Hematopoietic multipotent progenitor cell treated with erythropoietin and hydrocortisone succinate and interleukin-3 and kit ligand, for 15 days (in vitro differentiated cells): ENCODE results near the gene RHOC.

Source experiments
- DNase-seq: peaks from one replicate; pipeline ENCODE4 v3.0.0-alpha.2; 2015; ENCODE audit warnings: low spot score

The RHOC gene

DNA sequence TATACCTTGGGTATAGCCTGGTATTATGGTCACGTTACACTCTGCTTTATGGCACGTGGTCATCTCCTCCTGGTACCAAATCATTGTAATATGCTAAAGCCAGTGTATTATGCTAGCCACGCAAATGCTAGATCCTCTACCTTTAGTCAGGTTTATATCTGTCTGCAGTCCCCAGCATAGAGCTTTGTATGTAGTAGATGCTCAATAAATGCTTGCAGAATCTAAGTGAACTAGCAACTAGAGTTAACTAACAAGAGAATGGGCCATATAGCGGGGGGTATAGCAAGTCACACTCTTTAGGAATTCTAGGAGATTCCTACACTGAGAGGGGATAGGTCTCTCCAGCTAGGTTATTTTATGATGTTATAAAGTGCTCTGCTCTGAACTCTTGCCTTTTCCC lies 29.4 kb downstream of the RHOC start:
- no peak for DNase-seq

DNA sequence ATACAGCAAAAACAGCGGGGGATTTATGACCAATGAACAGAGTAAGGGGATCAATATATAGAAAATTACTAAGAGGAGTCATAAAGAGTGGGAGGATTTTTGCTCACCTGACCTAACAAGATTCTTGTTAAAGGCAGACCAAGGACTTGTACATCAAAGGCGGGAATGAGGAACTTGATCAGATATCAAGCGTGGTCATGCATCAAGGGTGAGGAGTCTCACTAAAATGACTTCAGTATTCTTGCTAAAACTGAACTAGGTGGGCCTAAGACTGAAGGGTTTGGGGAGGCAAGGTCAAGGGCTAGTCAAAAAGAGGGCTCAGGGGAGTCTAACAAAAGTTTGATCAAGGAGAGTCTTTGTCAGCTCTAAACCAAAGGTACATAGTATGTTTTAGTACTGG lies 30.4 kb downstream of the RHOC start:
- DNase-seq, result no peak

DNA sequence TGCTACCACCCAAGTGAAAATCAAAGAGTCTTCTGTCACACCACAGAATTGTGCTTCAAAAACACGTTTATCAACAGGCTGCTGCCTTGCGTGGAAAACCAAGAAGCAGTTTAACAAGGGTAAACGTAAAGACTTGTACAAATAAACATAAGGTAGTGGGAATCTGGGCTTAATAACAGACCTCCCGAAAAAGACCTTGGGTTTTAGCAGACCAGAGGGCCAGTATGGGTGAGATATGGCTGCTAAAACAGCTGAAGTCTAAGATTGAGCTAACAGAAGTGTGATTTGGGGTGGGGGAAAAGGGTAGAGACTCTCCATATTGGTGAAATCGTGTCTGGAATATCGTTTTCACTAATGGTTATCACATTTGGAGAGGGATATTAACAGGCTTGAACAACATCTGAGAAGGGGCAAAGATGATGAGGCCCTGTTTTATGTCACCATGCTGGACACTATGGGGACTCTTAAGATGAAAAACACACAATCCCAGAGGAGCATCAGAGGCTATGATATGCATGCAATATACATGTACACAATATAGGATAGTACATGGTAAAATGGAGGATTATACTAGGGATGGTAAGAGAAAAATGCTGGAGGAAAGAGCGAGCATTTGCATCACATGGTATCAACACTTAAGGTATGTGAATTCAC lies 31.1 kb downstream of the RHOC start:
- DNase-seq, result no peak

DNA sequence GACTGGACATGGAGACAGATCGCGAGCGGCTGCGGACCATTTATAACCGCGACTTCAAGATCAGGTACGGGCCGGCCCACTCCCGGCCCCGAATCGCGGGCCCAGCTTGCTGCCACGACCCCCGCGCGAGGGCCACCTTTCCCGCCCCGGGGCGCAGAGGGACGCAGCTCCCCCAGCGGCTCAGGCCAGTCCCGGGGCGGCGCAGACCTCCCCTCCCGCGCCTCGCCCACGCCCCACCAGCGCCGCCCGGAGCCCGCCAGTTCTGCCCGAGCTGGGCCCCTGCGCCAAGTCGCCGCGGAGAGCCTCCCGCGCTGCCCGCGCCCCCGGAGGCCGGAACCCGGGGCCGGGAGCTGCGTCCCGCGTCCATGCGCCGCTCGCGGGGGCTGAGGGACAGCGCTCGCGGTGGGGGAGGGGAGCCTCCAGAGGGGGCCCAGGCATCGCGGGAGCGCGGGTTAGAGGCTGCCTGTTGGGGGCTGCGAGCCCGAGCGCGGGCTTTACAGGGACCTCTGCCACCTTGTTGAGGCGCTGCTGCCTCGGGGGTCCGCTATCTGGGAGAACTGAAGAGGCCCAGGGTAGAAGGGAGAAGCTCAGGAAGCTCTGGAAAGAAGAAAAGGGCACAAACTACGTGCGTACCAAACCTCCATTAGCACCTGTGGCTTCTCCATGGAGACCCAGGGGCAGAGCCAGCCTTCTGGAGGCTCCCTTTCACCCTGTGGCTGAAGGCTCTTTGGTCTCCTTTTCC lies 31.8 kb downstream of the RHOC start:
- DNase-seq, result no peak

DNA sequence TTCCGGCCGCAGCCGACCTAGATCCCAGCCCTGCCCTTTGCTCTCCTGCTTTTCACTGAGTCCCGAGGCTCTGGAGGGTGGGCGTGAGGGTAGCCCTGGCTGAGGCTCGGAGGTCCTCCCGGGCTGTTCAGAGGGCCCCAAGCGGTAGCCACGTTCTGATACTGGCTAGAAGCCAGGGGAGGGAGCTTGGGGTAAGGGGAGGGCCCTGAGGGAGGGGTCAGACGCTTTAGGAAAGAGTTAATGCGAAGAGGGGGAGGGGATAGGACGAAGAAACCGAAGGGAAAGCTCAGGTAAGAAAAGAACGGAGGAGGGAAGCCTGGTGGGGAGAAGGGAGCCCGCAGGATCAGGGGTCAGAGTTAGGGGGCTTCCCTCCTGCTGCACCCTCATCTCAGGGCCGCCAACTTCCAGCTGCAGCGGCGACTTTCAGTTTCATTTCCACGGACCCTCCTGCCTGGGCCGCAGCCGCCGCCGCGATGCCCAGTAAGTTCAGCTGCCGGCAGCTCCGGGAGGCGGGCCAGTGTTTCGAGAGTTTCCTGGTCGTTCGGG lies 32.4 kb downstream of the RHOC start, which contains the start of gene MOV10:
Gene MOV10, plus strand, starts transcription at position 220 of the 546 bp plus-strand sequence. Its CDS starts 254 bp downstream, at position 474.
- DNase-seq, result peak; percentile 56

DNA sequence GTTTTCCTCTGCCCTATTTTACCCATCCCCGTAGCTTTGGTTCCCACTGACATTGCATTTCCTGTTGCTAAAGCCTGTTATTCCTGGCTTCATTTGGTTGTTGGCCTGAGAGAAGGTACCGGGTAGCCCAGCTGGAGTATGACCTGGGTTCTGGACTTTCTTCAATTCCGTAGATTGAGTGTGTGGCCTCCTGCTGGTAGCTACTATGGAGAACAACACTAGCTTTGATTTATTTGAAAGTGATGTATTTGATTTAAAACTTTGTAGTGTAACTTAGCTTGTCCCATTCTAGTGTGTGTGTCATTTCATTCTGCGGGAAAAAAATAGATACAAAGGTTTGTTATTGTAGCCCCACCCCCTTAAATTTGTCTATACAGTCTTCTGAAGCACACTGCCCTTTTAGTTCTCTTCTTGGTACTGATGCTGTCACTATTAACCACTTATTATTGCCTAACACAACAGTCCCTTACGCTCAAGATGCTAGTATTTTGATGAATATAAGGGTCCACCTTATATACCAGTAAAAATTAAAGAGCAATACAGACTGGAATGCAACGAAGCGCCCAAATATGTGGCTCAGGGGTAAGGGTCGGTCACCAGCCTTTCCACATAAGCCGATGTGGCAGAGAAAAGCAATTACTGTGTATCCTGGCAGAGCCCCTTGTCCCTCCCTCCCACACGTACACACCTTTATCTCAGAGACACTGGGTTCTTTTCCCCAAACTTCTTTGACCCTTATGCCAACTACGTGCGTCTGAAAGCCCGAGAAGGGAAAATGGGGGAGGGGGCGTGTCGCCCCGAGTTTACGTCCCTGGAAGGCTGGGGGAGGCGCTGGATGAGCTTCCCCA lies 33.1 kb downstream of the RHOC start:
- DNase-seq, result peak; percentile 27

DNA sequence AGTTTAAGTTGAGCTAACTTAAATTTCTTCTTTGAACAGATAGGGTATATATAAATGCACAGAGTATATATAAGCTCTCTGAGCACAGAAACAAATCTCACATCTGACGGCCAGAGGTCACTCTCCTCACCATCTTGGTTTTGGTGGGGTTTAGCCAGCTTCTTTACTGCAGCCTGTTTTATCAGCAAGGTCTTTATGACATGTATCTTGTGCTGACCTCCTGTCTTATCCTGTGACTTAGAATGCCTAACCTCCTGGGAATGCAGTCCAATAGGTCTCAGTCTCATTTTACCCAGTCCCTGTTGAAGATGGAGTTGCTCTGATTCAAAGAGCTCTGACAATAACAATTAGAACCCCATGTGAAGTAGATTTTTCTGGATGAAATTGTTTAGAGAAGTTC lies 34.1 kb downstream of the RHOC start:
- no peak for DNase-seq

DNA sequence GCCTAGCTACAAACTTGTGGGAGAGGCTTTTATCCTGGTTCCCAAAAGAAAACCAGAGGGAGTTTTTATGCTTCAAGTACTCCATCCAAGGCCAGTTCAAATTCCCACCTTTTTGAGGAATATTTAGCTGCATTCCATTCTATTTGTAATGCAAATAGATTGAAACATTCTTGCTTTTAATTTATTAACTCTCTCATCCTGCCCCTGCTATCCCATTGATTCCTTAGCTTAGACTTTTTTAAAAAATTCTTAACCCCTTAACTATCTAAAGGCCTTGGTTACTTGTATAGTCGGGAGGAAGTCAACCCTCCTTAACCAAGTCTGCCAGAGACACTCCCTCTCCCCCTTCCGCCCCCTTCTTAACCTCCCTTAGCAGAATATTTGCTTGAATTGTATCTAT lies 34.9 kb downstream of the RHOC start:
- no peak for DNase-seq

DNA sequence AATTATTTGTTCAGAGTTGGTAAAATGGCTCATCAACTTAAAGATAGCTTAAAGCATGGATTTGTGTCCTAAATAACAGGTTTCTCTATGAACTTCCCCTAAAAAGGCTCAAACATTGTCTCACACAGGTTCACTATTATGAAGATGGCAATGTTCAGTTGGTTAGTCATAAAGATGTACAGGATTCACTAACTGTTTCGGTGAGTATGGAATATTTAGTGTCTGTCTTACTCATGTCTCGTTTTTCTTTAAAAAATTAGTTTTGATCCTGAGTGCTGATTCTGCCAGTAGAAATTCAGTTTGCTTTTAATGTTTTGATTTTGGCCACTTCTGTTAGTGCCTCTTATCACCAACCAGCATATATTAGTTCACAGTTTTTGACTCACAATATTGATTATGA lies 40.0 kb downstream of the RHOC start:
- no peak for DNase-seq

DNA sequence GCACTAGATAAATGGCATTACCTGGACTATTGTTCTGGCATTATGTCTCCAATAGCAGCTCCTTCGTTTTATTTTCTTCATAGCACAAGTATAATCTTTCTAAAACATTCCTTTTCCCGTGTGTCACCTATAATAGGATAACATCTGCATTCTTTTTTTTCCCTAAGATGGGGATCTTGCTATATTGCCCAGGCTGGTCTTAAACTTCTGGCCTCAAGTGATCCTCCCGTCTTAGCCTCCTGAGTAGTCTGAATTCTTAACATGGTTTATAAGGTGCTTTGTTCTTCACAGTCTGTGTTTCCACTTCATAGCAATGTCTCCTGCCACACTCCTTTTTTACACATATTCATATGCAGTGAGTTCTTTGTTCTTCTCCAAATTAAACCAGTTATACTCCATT lies 41.1 kb downstream of the RHOC start:
- DNase-seq, result no peak

DNA sequence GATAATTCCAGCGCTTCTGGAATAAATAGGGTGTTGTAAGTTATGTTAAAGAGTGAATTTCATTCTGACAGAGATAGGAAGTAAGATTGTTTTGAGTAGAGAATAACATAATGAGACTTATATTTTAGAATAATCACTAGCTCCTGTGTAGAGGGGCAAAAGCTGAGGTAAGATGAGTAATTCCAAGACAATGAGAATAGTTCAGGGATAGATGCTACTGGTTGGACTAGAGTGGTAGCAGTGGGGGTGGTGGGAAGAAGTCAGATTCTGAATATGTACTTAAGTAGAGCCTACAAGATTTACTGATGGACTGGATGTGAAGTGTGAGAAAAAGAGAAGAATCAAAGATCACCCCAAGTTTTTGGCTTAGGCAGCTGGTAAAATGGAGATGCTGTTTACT lies 55.7 kb downstream of the RHOC start:
- no peak for DNase-seq
